NB4 (cell line): ENCODE measurements around the gene RBMS3.

Source experiments
- CTCF ChIP-seq: IDR thresholded peaks from one replicate; pipeline ENCODE4 v1.5.1; 2012; ENCODE audit warnings: low read depth, low read length
- MAX ChIP-seq: IDR thresholded peaks from 2 replicates; pipeline ENCODE4 v1.6.1; 2011; ENCODE audit warnings: low read depth, low read length
- MYC ChIP-seq: IDR thresholded peaks from 2 replicates; pipeline ENCODE4 v1.6.1; 2011; ENCODE audit warnings: low read depth, low read length
- POLR2A ChIP-seq: IDR thresholded peaks from 2 replicates; pipeline ENCODE4 v1.6.1; 2011; ENCODE audit warnings: mild to moderate bottlenecking; ENCODE audit not compliant: insufficient read length; ENCODE audit errors: extremely low read depth

- TF ChIP-seq CTCF (no peak), MYC (no peak), MAX (no peak), POLR2A (no peak)
Measured at GRCh38 chr3:29576181-29576580, 295.3 kb downstream of the RBMS3 start.
